ENCODE measurements around the gene TMEM161B.

TMEM161B gene

DNA sequence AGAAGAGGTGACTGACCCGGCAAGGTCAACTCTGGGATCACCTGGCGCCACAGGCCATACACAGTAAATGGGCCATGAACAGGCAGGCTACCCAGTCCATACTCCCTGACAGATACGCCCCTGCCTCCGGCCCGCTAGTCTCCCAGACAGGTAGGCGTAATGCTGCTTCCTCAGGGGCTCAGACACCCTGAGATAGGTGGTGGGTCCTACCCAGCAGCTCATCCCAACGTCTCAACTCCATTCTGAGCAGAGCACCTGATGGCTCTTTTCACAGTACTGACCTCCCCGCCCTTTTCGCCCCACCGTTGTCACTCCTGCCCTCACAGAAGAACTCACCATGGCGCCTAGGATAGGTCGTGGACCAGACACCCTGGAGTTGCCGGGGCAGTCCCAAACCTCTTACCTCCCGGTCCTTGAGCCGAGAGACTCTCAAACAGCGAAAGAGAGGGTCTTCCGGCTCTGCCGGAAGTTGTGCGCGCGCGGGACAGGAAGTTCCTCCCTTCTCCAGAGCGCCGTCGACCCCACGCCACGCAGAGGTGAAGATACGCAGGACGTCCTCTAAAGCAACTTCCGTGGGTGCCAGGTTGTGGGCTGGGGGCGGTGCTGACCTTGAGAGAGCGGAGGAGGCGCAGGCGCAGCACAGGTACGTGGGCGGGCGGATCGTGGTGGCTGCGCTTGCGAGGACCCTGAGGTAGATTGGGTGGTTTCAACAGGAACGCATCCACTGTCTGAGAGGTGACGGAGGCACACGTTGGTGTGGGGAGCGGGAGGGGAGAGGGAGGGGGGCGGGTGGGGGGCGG is at the start of gene TMEM161B:
Gene TMEM161B, minus strand, starts transcription at position 461 of the 800 bp plus-strand sequence. Its CDS starts 122 bp downstream, at position 339.
- DNase-seq (ENCODE audit: low read depth) = peak; percentile 96
- TF ChIP-seq, protein P1, sequence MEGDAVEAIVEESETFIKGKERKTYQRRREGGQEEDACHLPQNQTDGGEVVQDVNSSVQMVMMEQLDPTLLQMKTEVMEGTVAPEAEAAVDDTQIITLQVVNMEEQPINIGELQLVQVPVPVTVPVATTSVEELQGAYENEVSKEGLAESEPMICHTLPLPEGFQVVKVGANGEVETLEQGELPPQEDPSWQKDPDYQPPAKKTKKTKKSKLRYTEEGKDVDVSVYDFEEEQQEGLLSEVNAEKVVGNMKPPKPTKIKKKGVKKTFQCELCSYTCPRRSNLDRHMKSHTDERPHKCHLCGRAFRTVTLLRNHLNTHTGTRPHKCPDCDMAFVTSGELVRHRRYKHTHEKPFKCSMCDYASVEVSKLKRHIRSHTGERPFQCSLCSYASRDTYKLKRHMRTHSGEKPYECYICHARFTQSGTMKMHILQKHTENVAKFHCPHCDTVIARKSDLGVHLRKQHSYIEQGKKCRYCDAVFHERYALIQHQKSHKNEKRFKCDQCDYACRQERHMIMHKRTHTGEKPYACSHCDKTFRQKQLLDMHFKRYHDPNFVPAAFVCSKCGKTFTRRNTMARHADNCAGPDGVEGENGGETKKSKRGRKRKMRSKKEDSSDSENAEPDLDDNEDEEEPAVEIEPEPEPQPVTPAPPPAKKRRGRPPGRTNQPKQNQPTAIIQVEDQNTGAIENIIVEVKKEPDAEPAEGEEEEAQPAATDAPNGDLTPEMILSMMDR (IDR thresholded peaks at IDR 0.05; ENCODE audit: low read depth, low read length) = no peak
- TF ChIP-seq, protein P2, sequence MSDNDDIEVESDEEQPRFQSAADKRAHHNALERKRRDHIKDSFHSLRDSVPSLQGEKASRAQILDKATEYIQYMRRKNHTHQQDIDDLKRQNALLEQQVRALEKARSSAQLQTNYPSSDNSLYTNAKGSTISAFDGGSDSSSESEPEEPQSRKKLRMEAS (IDR thresholded peaks at IDR 0.05; ENCODE audit: low read depth, low read length) = peak; percentile 58
- TF ChIP-seq POLR2A (IDR thresholded peaks at IDR 0.05; ENCODE audit: extremely low read depth, insufficient read length) (peak; percentile 77), MYC (IDR thresholded peaks at IDR 0.05; ENCODE audit: low read depth, low read length) (peak; percentile 73)
- H3K4me3 ChIP-seq (ENCODE audit: low read depth, low read length) = peak within 1 kb of the TSS; percentile 99

DNA sequence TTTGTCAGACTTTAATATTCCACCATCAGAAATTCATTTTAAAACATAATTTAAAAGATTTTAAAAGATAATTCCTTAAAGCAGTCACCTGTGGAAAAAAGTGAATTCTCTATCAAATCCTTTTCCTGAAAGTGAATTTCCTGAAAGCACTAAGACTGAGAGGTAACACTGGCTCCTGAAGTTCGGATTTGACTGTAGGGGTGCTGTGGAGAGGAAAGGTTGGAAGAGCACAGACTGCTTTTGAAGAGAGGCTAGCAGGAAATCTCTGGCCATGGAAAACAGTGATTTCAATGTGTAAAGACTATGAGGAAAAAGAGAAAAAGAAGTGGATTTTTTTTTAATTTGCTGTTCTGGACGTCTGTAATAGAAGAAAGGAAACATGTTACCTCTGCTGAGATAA is 35.7 kb upstream of the TMEM161B start:
- H3K4me3 ChIP-seq (ENCODE audit: low read depth, low read length) = no peak overlapping the region
- no peak for DNase-seq (ENCODE audit: low read depth)
- no peak for TF ChIP-seq MYC (IDR thresholded peaks at IDR 0.05; ENCODE audit: low read depth, low read length)

DNA sequence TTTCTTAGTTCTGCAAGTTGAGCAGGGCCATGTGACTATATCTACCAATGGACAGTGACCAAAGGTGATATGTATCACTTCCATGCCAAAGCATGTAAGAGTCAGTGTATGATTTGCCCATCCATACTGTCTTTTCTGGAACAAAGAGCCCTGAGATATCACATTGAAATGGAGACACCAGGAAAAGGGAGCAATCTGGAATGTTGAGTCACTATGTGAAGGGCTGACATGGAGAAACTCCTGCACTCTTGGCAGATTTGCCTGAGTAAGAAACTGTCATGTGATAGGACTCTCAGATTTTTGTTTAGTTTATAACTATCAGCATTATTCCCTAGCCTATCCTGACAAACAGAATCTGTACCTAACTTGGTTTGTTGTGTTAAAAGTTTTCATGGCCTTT is 29.8 kb upstream of the TMEM161B start:
- DNase-seq (ENCODE audit: low read depth) = no peak
- no peak overlapping the region for H3K4me3 ChIP-seq (ENCODE audit: low read depth, low read length)
- TF ChIP-seq, protein P2 (IDR thresholded peaks at IDR 0.05; ENCODE audit: low read depth, low read length) = no peak
- TF ChIP-seq POLR2A (IDR thresholded peaks at IDR 0.05; ENCODE audit: extremely low read depth, insufficient read length) (no peak), MYC (IDR thresholded peaks at IDR 0.05; ENCODE audit: low read depth, low read length) (no peak)
- TF ChIP-seq, protein P1 (IDR thresholded peaks at IDR 0.05; ENCODE audit: low read depth, low read length) = no peak

DNA sequence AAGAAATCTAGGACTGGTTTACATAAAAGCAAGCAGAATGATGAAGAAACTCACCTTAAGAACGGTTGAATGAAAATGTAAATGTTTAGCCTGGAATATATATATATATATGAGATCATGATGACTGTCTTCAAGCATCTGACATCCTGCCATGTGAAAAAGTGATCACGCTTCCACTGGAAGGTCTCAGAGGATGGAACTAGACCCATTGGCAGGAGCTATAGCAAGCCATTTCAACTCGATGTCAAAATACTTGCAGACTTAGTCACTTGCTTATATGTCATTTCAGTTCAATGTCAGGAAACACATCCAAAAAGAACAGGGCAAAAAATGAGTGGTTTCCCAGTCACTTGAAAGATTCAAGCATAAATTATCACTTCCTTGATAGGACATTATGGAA is 22.2 kb upstream of the TMEM161B start:
- DNase-seq (ENCODE audit: low read depth) = no peak
- TF ChIP-seq MYC (IDR thresholded peaks at IDR 0.05; ENCODE audit: low read depth, low read length) = no peak
- no peak for TF ChIP-seq POLR2A (IDR thresholded peaks at IDR 0.05; ENCODE audit: extremely low read depth, insufficient read length)
- no peak overlapping the region for H3K4me3 ChIP-seq (ENCODE audit: low read depth, low read length)

DNA sequence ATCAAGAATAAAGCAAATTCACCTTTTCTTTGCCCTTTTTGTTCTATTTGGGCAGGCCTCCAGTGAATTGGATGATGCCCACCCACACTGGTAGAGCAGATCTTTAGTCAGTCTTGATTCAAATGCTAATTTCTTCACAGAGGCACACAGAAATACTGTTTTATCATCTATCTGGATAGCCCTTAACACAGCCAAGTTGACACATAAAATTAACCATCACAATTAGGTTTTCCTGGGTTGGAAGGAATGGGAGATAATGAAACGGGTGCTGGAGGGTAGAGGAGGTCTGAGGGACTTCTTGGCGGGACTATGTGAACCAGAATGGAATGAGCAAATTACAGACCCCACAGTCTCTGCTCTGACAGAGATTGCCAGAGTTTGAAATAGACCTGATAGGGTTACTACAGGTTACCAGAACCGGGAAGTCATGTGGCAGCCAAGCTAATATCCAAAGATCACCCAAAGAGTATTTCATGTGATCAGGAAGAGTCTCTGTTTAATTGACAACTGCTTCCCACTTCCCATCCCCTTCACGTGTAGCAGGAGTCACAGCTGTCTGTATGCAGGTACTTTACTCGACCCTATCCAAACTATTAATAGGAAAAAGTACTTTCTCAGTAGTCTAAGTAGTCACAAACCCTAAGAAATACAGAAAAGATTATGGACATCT is 20.0 kb upstream of the TMEM161B start:
- no peak overlapping the region for H3K4me3 ChIP-seq (ENCODE audit: low read depth, low read length)
- DNase-seq (ENCODE audit: low read depth) = no peak
- TF ChIP-seq, protein P2 (IDR thresholded peaks at IDR 0.05; ENCODE audit: low read depth, low read length) = no peak
- TF ChIP-seq MYC (IDR thresholded peaks at IDR 0.05; ENCODE audit: low read depth, low read length) (no peak), POLR2A (IDR thresholded peaks at IDR 0.05; ENCODE audit: extremely low read depth, insufficient read length) (no peak)
- TF ChIP-seq, protein P1 (IDR thresholded peaks at IDR 0.05; ENCODE audit: low read depth, low read length) = no peak

DNA sequence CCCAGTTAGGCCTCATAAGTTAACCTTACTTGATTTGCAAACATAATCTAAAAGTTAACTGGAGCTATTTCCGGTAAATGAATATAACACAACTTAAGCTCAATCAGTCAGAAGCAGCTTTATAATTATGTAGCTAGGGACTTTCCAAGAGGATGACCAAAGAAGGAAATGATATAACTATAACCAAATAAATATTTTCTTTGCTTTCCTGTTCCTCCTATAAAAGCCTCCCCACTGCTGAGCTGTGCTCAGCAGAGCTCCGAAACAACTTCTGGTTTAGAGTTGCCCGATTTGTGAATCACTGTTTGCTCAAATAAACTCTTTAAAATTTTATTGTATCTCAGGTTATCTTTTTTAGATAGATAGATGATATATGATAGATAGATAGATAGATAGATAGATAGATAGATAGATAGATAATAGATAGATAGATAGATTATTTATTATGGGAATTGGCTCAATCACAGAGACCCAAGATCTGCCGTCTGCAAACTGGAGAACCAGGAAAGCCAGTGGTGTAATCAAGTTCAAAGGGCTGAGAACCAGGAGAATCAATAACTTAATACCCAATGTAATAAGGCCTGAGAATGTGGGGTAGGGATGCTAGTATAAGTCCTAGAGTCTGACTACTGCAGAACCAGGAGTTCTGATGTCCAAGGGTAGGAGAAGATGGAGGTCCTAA is 19.3 kb upstream of the TMEM161B start:
- no peak for DNase-seq (ENCODE audit: low read depth)
- TF ChIP-seq POLR2A (IDR thresholded peaks at IDR 0.05; ENCODE audit: extremely low read depth, insufficient read length) (no peak), MYC (IDR thresholded peaks at IDR 0.05; ENCODE audit: low read depth, low read length) (no peak)
- TF ChIP-seq, protein P1 (IDR thresholded peaks at IDR 0.05; ENCODE audit: low read depth, low read length) = no peak
- no peak overlapping the region for H3K4me3 ChIP-seq (ENCODE audit: low read depth, low read length)
